GM12873 (cell line): ENCODE measurements around the gene RSAD2.

ENCODE experiments used
- CTCF ChIP-seq: IDR thresholded peaks from 2 replicates; pipeline ENCODE4 v1.5.1; 2012; ENCODE audit warnings: low read depth, mild to moderate bottlenecking, moderate library complexity, low read length, control low read depth; ENCODE audit not compliant: insufficient read depth; ENCODE audit errors: missing control alignments

The RSAD2 gene

DNA sequence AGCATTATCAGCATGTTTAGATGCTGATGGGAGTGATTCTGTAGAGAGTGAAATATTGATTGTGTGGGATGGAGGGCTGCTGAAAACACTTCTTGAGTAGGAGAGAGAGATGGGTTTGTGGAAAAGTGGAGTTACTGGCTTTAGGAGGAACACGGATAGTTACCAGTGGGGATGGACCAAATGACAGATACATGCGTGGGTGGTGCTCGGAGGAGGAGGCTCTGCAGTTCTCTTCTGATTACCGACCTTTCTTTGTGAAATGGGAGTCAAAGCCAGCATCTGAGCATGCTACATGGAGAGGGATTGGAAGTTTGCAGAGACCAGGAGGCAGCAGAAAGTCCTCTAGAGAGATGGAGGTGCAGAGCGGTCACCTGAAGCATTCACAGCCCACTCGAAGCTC, 65.9 kb downstream of the RSAD2 start:
- TF ChIP-seq CTCF: no peak

DNA sequence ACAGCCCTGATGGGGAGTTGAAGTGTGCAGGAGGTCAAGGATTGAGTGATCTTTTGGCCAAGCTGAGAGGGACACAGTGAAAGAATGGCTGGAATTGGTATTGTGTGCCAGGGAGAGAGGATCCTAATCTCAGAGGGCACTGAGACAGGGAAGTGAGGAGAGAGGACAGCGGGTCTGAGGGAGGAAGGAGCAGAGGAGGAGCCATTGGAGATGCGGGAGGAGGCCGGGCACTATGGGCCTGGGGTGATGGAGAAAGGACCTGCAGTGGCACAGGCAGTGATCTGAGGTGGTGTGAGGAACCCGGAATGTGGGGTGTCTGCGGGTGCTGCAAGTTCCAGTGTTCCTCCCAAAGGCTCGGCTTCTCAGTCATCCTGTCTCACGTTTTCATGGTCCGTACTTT, 66.4 kb downstream of the RSAD2 start:
- TF ChIP-seq CTCF: no peak

DNA sequence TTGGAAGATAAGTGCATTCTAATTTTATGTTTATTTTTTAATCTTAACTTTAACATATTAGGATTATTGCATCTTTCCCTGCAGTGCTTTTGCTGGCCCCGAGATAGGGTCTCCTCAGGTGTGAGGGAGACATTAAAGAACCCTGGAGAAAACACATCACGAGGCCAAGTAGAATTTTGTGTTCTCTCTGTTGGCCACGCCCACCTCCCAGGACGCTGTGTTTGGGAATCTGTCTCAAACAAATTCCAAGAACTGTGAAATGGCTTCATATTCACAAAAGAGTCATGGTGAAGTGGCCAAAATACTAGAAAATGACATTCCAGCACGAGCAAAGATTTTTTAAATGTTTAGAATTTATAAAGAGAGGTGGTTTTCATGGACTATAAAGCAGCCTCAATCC, 67.0 kb downstream of the RSAD2 start:
- no peak for TF ChIP-seq CTCF

DNA sequence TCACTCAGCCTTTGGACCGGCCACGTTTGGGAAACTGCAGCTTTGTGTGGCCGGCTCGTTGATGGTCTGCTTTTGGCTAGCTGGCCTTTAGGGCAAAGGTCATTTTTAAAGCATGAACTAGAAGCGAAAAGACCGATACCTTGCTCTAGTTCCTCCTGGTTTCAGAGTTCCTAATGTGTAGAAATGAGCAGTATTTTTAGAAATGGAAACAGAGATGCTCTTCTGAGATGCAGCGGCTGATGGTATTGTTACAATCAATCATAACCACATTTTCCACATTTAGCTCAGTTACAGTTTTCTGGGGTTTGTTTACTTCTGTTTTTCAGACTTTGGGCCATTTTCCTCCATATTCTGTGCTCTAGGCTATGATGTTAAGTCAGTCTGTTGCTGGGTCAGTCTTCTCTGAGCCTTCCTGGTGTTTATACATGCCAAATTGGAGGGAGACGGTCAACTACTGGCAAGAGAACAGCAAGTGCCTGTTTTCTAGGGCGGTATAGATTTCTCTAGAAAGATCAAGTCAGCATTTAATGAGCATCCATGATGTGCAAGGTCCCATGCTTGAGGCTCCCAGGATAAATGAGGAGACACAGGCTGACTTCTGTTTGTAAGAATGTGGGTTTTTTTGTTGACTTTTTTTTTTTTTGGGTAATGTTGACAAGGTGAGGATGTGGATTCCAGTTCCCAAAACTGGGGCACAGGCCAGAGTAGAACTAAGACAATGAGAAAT, 67.7 kb downstream of the RSAD2 start:
- TF ChIP-seq CTCF: no peak

DNA sequence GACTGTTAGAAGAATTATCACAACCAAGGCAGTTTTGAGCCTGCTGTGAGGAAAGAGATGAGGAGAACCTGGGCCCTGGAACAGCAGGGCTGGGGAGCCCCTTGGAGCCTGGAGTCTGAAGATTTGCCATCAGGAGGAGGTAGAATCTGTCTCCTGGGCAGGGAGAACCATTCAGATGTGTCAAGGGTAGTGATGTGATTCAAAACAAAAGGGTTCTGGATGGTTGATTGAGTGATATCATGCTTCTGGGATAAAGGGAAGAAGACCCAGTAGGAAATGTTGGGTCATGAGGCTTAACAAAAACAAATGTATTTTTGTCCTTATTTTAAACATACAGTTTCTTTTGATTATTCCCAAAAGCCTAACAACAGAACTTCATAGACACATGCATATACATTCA, 68.2 kb downstream of the RSAD2 start:
- TF ChIP-seq CTCF: no peak

DNA sequence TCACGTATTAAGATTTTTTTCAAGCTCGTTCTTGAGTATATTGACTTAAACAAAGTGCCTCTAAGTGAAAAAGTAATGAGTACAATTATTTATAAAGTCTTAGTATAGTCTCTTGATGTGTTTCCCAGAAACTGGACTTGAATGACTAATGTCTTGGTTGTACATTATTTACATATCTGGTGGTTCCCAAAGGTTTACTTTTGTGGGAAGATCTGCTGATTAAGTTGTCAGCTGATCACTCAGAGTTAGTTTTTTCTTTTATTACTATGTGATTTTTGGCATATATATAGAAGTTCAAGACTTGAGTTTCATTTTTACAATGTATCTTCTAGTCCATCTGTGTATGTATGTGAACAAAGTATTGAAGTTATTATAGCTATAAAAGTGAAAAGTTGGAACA, 69.1 kb downstream of the RSAD2 start:
- TF ChIP-seq CTCF: no peak
